SK-N-MC (cell line): ENCODE measurements around the gene ZNF599.
A peak's percentile ranks its signal among the peaks of the same experiment; 100 is the strongest.

Experiments
- EZH2 ChIP-seq: fragments of 200-600 bp; sonication (generic); IDR thresholded peaks from one replicate; pipeline ENCODE4 v1.6.1; 2017; ENCODE audit warnings: antibody characterized with exemption
- FOXP2 ChIP-seq: optimal IDR thresholded peaks from 2 replicates; pipeline ENCODE3; 2011; ENCODE audit warnings: mild to moderate bottlenecking, moderate library complexity; ENCODE audit not compliant: insufficient read depth; ENCODE audit errors: extremely low read length, control extremely low read depth
- POLR2AphosphoS5 ChIP-seq: IDR thresholded peaks from 2 replicates; pipeline ENCODE4 v1.6.1; 2012; ENCODE audit warnings: mild to moderate bottlenecking, low read depth, low read length, borderline replicate concordance

DNA sequence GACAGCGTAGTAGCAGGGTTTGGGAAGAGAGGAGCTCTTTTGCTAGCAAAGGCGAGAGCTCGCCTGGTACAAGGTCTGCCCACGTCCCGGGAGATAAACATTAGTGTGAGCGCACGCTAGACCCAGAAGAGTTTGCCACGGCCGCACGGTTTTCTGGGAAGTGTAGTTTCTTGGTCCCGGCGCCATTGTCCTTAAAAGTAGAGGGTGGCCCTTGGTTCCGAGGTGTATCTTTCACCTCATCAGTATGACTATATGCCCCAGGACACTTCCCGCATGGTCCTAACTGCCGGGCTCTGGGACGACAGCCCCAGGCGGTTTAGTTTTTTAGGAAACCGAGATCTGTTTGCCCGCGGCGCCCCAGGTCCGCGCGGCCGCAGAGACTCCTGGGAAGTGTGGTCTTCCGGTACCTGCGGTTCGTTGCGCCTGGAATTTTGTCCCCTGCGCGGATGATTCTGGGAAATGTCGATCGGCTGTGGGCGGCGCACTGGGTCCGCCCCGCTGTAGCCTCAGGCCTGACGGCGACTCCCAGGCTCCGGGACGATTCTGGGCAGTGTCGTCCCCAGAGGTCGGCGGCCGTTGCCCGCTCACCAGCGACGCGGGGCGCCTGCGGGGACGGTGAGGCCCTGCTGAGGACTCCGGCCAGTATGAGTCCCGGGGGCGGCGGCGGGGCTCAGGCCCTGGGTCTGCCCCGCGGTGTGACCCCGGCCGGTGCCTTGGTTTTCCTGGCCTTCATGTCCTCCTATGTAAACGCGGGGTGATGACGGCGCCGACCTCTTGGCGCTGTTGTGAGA, 39.1 kb downstream of the ZNF599 start, which contains the start of gene ZNF181:
- peak; percentile 74 for TF ChIP-seq POLR2AphosphoS5
- no peak for TF ChIP-seq EZH2
- TF ChIP-seq FOXP2, result no peak
